NCI-H1048 (cell line): ENCODE results near the gene CADPS2.

Experiments
- DNase-seq: peaks from one replicate; lab custom pipeline; 2025; lab: John Stamatoyannopoulos, UW

CADPS2 gene

GRCh38 chr7:122442929-122443328 lies 443.3 kb downstream of the CADPS2 start:
- DNase-seq: no peak

- no peak for DNase-seq
Measured at GRCh38 chr7:122438492-122438891, 447.8 kb downstream of the CADPS2 start.

GRCh38 chr7:122438006-122438405 lies 448.3 kb downstream of the CADPS2 start:
- DNase-seq: no peak

GRCh38 chr7:122433765-122434164 lies 452.5 kb downstream of the CADPS2 start:
- DNase-seq: no peak

- no peak for DNase-seq
Measured at GRCh38 chr7:122430710-122431109, 455.6 kb downstream of the CADPS2 start.

- DNase-seq: no peak
Measured at GRCh38 chr7:122429926-122430325, 456.3 kb downstream of the CADPS2 start.

GRCh38 chr7:122425731-122426130 lies 460.5 kb downstream of the CADPS2 start:
- DNase-seq: no peak

GRCh38 chr7:122423591-122423990 lies 462.7 kb downstream of the CADPS2 start:
- no peak for DNase-seq

GRCh38 chr7:122416336-122416735 lies 469.9 kb downstream of the CADPS2 start:
- DNase-seq: no peak

GRCh38 chr7:122415510-122415909 lies 470.8 kb downstream of the CADPS2 start:
- DNase-seq: no peak

- no peak for DNase-seq
Measured at GRCh38 chr7:122413339-122413738, 472.9 kb downstream of the CADPS2 start.

- no peak for DNase-seq
Measured at GRCh38 chr7:122412883-122413282, 473.4 kb downstream of the CADPS2 start.

- DNase-seq: no peak
Measured at GRCh38 chr7:122412441-122412840, 473.8 kb downstream of the CADPS2 start.

GRCh38 chr7:122407195-122407594 lies 479.1 kb downstream of the CADPS2 start:
- no peak for DNase-seq

GRCh38 chr7:122403113-122403512 lies 483.1 kb downstream of the CADPS2 start:
- no peak for DNase-seq

- DNase-seq: no peak
Measured at GRCh38 chr7:122402235-122402634, 484.0 kb downstream of the CADPS2 start.

GRCh38 chr7:122397381-122397780 lies 488.9 kb downstream of the CADPS2 start:
- no peak for DNase-seq

GRCh38 chr7:122394512-122394911 lies 491.7 kb downstream of the CADPS2 start:
- no peak for DNase-seq

GRCh38 chr7:122384528-122384927 lies 501.7 kb downstream of the CADPS2 start:
- no peak for DNase-seq

GRCh38 chr7:122383934-122384333 lies 502.3 kb downstream of the CADPS2 start:
- no peak for DNase-seq

GRCh38 chr7:122380992-122381391 lies 505.3 kb downstream of the CADPS2 start:
- peak; percentile 25 for DNase-seq

GRCh38 chr7:122379491-122379890 lies 506.8 kb downstream of the CADPS2 start:
- DNase-seq: no peak

GRCh38 chr7:122369756-122370155 lies 516.5 kb downstream of the CADPS2 start:
- DNase-seq: no peak

- no peak for DNase-seq
Measured at GRCh38 chr7:122364761-122365280, 521.4 kb downstream of the CADPS2 start.

GRCh38 chr7:122363144-122363543 lies 523.1 kb downstream of the CADPS2 start:
- no peak for DNase-seq
